Stimulated activated CD4-positive, alpha-beta T cell treated with anti-CD3 and anti-CD28 coated beads, Interleukin-1b, Interleukin-23, amount 100 ng/mL, for 4 hours (primary cell): ENCODE results near the gene LGALS3.
"Not testable (repeated sequence)": the region's sequence is repeated elsewhere in the genome, so short reads cannot be mapped to it uniquely, and the experiment has no call there.

Experiments
- DNase-seq, 2 donors: peaks; one replicate each; pipeline ENCODE4 v3.0.0-alpha.2; 2020; ENCODE audit warnings: low read depth in 2 of 2

LGALS3 gene

DNA sequence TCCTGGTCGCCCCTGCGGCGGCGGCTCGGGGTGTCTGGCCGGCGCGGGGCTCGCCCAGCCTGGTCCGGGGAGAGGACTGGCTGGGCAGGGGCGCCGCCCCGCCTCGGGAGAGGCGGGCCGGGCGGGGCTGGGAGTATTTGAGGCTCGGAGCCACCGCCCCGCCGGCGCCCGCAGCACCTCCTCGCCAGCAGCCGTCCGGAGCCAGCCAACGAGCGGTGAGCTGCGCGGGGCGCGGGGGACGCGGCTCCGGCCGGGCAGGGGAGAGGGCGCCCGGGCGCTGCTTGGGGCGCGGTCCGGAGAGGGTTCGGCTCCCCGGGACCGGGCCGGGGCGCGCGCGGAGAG is at the start of gene LGALS3:
Gene LGALS3, plus strand, starts transcription at position 167 of the 342 bp plus-strand sequence. CDS start 8,122 bp downstream, outside the sequence.
- DNase-seq, result peak; percentile 17 to 40

DNA sequence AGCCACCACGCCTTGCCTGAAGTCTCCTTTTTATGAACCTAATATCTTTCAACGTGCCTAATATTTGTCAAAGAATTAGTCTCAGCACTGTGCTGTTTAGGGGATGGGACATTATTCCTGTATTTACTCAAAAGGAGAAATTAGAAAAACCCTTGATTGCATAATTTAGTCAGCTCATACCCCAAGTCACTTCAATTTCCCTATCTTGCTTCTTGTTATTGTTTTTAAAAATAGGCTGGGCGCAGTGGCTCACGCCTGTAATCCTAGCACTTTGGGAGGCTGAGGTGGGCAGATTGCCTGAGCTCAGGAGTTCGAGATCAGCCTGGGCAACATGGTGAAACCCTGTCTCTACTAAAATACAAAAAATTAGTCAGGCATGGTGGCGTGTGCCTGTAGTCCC is 49.1 kb upstream of the LGALS3 start:
- DNase-seq, result not testable (repeated sequence)

DNA sequence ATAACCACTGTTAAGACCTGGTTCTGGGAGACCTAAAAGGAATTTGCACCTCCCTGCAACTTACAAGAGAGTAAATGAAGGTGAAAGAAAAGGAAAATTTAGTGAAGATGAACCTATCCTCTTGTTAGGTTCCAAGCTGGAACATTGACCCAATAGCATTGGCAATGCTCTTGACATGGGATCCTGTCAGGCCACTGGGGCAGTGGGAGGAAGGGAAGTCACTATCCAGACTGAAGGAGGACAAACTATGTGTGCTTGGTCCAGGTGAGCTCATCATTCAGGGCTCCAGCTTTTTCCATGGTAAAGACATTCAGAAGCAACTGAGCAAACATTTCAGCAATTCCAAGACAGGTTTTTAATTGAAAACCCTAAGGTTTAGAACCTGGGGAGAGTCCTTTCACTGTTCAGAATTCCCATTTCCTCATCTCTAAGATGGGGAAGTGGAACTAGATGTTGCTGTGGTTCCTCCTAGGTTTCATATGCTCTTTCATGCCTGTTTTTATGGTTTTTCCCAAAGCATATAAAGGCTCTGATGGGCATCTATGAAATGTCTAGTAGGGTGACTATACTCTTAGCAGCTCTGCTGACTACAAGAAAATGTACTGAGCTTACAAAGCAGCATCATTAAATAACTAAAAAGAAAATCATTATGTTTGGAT is 44.5 kb upstream of the LGALS3 start:
- DNase-seq, result no peak

DNA sequence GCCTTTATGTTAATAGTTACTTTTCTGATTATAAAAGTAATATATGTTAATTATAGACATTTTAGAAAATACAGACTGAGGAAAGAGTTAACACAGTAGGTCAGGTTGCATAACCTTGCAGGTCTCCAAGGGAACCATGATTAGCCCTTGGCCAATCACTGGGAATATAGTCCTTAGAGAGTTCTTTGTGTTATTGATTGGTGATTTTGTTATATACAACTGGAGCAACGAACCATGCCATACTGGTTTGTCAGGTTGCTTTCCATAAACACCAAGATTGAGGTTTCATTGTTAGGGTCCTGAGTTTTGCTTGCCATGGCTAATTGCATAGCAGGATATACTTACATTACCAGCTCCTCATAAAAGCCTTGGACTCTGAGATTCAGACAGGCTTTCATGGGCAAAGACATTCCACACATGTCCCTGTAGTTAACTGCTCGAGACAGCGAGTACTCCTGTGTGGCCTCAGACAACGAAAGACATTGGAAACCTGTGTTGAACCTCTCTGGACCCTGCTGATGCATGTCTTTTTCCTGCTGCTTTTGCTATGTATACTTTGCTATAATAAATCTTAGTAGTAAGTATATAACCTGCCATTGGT is 43.9 kb upstream of the LGALS3 start:
- DNase-seq, result no peak

DNA sequence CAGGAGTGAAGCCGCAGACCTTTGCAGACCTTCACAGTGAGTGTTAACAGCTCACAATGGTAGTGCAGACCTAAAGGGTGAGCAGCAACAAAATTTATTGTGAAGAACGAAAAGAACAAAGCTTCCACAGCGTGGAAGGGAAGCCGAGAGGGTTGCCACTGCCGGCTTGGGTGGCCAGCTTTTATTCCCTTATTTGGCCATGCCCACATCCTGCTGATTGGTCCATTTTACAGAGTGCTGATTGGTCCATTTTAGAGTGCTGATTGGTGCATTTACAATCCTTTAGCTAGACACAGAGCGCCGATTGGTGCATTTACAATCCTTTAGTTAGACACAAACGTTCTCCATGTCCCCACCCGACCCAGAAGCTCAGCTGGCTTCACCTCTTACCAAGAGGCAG is 42.1 kb upstream of the LGALS3 start:
- no peak for DNase-seq

DNA sequence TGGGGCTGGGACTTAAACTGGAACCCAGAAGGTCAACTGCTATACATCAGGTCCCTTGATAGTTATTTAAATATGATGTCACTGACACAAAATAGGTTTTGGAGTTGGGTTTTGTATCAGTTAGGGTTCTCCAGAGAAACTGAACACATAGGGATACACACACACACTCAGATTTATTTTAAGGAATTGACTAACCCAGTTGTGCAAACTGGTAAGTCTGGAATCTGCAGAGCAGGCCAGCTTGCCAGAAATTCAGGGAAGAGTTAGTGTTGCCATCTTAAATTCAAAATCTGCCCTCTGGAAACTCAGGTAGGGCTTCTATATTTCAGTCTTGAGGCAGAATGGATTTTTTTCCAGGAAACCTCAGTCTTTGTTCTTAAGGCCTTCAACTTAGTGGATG is 40.7 kb upstream of the LGALS3 start:
- no peak for DNase-seq

DNA sequence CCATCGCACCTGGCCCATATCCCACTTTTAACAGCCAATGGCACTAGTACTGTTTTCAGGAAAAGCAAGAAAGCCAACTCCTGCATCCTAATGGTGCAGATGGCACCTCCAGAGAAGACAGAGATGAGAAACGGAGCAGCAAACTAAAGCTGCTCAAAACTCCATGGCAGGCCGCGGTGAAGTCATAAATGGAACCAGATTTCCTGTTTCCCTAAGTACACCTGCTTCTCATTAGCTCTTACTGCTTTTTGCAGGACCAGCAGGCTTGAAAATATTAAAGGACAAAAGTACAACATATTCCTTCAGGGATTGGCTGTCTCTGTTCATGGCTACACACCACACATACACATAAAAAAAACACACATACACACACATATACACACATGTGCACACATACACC is 36.7 kb upstream of the LGALS3 start:
- no peak for DNase-seq

DNA sequence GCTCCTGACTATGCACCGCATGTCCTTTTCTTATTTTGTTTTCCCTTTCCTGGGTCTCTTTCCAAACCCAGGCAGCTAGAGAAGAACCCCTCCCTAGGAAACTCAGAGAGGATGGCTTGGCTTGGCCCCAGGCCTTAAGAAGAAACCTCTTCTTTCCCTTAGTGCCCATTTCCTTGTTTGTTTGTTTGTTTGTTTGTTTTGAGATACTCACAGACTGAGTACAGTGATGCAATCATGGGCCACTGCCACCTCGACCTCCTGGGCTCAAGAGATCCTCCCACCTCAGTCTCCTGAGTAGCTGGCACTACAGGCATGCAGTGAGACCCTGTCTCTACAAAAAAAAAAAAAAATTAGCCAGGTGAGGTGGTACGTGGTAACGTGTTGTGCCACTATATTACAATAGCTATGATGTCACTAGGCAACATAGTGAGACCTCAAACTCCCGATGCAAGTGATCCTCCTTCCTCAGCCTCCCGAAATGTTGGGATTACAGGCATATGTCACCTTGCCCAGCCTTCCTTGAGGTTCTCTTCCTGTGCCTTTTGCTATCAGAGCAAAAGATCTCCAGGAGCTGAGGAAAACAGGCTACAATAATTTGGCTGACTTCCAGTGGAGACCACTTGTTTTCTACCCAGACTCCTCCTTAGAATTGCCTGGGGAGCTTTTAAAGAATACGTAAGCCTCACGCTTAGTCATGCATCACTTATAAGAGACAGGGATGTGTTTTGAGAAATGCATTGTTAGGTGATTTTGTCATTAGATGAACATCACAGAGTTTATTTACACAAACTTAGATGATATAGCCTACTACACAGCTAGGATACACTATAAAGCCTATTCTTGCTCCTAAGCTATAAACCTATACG is 34.5 kb upstream of the LGALS3 start:
- DNase-seq, result no peak

DNA sequence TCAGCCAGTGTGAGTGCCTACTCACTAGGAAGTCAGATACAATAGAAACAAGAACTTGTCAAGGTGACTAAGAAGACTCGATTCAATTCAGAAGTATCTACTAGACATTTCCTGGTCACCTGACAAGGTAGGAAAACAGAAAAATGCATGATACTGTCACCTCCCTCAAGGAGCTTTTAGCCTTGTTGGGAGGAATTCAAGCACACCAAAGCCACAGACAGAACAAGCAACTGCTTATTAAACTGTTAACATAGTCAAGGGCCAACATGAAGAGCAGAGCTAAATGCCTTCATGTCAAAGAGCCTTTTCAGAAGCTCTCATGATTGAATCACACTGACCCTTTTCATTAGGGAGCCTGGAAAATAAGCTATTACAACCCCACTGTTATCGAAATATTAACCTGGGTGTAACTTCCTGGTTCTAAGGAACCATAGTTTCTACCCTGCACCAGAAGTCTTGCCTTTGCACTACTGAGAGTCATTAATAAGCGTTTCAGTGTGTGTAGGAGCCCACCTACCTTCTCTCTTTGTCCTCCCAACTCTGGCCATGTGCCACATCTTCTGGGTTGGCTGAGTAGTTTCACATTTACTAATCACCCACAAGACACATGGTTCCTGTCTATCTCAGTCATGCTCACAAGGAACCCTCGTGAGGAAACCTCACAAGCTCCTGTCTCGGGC is 31.0 kb upstream of the LGALS3 start:
- DNase-seq, result peak in 1 of 2 donors; percentile 8

DNA sequence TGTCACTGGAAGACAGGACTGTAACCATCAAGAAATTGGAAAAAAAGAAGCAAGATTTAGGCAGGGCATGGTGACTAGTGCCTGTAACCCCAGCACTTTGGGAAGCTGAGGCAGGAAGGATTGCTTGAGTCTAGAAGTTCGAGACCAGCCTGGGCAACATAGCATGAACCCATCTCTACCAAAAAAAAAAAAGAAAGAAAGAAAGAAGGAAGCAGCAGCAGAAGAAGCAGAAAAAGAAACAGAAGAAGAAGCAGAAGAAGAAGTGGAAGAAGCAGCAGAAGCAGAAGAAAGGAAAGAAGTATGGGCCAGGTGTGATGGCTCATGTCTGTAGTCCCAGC is 30.5 kb upstream of the LGALS3 start:
- DNase-seq, result no peak

DNA sequence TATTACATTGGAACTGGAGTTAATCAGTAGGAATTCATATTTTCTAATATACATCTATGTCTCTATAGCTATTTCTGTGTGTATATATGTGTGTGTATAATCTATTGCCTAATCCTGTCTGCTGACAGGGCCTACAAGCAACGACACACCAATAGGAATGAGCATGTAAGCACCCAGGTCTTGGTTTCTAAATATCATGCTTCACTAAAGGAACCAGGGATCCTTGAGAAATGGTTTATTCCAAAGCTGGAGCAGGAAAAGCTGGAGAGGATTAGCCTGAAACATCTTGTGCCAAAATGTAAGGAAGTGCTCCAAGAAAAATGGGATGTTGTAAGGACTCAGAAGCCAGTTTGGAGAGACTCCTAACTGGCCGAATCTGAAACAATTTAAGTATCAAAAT is 29.3 kb upstream of the LGALS3 start:
- DNase-seq, result no peak

DNA sequence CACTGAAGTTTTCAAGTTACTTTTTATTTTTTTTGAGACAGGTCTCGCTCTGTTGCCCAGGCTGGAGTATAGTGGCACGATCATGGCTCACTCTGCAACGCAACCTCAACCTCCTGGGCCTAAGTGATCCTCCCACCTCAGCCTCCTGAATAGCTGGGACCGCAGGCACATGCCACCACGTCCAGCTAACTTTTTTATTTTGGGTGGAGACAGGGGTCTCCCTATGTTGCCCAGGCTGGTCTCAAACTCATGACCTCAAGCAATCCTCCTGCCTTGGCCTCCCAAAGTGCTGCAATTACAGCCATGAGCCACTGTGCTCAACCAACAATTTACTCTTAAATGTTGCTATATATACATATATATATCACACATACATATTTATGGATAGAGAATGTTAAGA is 27.4 kb upstream of the LGALS3 start:
- no peak for DNase-seq

DNA sequence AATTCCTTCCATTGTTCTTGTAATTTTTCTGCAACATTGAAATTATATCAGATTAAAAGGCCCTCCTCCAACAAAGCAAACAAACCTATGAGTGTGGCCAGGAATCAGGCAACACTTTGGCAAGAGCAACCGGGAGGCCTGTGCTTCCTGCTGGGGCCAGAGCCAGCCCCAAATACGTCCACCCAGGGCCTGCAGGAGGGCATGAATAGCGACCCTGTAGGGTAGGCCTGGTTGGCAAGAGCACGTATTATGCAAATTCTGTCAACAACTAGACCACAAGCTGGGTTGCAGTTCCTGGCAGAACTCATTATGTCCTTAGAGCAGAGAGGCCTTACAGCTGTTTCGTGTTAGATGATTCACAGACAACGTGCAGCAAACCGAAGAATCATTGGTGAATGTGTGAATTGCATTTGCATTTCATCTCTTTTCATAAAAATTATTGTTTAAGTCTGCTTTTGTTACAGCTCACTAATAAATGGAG is 26.9 kb upstream of the LGALS3 start:
- DNase-seq, result peak in 1 of 2 donors; percentile 21

DNA sequence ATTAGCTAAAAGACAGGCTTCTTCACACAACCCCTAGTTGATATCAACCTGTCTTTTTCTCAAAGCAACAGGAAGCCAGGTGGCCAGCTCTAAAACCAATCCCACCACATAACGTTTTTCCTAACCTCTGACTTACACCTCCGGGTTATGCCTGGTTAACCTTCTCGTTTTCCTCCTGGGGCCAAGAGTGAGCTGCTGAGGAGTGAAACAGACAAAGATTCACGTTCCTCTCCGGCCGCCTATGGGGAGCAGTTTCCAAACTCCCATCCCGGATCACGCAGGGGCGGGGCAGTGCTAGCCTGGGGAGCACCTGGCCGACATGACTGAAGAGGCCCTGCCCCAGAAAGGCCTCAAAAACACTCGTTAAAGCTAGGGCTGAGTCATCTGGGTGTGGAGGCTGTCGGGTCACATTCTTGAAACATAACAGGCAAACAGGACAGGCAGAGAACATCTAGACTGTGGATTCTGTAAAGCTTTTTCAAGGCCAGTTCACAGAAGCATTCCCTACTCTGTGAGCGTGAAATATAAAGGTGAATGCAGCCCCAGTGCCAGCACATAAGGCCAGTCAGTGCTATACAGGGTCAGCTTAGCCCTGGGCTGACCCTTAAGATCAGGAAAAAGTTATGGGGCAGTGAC is 25.9 kb upstream of the LGALS3 start:
- peak; percentile 11 to 21 for DNase-seq

DNA sequence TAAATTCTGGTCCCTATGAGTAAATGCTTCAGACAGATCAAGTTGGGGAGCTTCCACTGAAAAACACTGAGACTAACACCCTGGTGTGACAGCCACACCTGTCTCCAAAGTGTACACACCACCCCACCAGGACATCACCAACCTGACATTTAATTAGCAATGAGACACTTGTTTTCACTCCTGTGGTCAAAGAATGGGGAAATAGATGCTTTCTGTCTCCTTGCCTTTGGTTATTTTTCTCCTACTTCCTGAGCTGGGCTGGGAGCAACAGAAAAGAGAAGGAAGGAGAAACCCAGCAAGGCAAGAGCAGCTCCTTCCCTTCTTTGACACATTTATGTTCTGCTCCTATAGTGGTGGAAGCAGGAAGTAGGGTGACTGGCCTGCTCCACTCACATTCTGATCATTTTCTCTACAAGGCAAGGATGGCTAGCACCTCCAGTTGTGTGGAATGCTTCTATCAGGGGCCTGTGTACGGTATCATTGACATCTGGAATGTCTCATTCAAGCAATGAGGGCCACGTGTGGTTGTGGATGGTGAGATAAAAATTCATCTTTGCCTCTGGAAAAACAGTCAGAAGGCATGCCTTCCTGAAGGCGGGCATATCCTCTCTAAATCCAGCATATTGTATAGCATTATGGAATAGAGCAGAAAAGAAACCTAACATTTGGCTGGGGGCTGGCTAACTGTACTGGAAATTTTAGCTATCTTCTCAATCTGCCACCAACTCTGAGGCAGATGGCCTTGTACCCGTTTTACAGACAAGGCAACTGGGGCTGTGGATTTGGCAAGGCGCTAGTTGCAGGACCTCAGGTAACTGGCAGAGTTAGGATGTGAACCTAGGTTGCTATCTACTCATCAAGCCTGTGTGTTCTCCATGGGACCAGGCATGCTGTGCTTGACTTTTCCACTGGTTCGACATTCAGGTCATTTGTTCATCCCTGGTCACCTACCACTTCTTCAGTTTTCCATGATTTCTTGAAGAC is 24.8 kb upstream of the LGALS3 start:
- no peak for DNase-seq

DNA sequence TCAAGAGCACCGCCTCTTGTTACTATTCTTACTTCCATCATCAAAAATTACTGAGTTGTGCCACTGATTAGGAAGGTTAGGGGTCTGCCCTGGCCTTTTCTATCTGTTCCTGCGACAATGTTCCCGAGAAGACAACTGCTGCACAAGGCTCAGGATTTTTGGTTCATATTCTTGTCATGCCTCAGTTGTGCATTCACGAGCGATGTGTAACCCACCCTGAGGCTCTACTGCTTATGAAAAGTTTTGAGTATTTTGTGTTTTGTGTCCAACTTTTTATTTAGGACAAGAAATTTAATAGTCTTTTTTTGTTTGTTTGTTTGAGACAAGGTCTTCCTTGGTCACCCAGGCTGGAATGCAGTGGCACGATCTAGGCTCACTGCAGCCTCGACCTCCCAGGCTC is 23.1 kb upstream of the LGALS3 start:
- no peak for DNase-seq

DNA sequence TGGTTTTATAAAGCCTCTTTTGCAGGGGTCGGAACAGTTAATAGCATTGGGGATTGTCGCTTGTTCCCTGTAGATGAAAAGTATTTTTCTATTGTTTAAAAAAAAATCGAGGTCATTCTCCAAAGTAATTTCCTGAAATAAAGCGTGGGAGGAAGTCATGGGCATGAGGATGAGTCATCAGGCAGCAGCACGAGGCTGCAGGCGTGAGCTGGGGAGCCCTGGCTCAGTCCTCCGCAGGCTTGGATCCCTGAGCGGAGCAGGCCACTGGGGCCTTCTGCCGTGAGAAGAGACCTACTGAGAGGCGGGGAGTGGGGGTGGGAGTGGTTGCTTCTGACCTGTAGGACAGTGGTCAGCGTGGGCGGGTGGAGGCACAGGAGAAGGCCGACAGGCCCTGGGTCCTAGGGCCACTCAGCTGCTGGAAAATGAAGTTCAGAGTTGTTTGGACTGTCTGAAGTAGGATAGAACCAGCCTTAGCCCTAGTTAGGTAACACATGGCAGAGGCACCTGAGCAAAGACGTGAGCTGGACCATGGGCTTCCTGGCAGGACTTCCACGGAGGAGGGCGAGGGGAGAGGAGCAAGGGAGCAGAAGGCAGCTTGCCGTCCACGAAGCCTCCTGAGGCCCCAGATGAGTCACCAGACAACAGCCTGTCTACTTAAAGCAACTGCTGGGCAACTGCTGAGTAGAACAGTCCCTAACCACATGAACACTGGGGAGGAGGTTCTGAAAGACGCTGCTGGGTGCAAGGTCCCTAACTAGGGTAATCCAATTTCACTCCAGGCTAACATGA is 21.1 kb upstream of the LGALS3 start:
- DNase-seq, result no peak

DNA sequence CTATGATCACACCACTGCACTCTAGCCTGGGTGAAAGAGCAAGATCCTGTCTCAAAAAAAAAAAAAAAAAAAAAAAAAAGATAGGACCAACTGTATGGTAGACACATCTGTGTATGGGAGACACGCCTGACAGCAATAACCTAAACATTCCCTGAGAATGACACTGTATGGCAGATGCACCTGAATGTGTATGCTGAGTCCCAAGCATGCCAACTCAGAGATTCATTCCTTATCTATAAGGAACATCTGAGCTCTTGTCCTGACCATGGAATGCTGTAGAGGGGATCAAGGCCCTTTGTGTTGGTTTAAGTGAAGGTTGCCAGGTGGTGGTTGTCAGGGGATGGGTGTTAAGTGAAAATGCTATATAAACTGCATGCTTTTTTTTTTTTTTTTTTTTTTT is 19.2 kb upstream of the LGALS3 start:
- DNase-seq, result no peak

DNA sequence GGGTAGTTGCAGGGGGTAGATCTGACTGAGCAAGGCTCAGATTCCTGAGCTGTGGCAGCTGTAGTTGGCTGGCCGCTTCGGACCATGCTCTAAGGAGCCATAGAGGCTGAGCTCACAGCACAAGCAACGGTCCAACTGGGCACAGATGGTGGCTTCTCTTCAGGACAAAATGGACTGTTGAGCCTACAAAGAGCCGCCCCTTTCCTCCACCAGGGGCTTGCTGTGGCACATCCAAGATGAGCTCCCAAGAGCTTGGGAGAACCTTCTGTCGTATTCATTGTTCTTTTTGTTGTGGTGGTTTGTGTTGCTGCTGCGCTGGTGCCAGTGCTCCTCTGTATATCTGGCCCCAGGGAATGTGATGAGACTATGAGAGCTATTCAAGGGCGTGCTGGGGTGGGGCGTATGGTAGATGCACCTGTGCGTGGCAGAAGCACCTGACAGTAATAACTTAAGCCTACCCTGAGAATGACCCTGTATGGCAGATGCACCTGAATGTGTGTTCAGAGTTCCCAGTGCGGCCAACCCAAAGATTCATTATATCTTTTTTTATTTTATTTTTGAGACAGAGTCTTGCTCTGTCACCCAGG is 17.8 kb upstream of the LGALS3 start:
- DNase-seq, result no peak
